OCI-M1 (cell line): ENCODE results near the gene RNASEH1.
"Not testable (repeated sequence)": the region's sequence is repeated elsewhere in the genome, so short reads cannot be mapped to it uniquely, and the experiment has no call there.

ENCODE experiments used
- DNase-seq: peaks from one replicate; lab custom pipeline; 2025; lab: John Stamatoyannopoulos, UW

The RNASEH1 gene

DNA sequence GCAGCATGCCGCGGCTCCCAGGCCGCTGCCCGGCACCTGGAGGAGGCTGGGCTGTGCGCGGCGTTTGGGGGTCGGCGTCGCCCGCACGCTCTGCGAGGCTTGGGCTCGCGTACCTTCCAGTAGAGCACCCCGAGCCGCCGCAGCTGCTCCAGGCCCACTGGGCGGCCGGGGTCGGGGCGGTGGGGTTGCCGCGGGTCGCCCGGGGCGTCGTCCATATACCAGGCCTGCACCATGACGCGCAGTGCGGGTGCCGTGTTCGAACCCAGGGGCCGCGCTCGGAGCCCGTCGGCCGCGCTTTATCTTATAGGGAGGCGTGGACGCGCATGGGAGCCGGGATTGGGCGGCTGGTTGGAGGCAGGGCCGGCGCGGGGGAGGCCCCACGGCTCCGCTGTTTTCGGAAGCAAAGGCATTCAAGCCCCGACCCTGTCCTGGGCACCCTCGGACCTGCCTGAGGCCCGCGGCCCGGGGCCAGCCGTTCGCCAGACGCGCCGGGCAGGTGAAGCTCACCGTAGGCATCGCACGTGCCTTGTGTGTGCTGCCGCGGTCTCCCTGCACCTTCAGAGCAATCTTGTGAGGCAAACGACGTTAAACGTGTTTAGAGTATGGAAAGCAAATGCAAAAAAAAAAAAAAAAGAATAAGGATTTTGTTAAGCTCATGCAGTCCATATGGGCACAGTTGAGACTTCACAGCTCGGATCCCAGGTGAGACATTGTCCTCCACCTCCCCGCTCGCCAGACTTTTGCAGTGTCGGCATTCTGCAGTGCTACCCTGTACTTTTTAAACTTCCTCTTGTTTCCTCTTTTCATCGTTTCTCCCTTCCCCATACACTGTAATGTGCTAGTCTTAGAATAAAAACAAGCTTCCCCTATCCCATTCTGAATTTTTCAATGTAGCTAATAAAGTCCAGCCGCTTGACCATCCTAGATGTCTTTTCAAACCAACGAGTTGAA lies 38.6 kb downstream of the RNASEH1 start, which contains the start of gene ADI1:
ADI1 (minus strand) TSS at position 277 of the 951 bp plus-strand sequence; CDS start at position 233, 44 bp downstream.
- DNase-seq, result peak; percentile 87

DNA sequence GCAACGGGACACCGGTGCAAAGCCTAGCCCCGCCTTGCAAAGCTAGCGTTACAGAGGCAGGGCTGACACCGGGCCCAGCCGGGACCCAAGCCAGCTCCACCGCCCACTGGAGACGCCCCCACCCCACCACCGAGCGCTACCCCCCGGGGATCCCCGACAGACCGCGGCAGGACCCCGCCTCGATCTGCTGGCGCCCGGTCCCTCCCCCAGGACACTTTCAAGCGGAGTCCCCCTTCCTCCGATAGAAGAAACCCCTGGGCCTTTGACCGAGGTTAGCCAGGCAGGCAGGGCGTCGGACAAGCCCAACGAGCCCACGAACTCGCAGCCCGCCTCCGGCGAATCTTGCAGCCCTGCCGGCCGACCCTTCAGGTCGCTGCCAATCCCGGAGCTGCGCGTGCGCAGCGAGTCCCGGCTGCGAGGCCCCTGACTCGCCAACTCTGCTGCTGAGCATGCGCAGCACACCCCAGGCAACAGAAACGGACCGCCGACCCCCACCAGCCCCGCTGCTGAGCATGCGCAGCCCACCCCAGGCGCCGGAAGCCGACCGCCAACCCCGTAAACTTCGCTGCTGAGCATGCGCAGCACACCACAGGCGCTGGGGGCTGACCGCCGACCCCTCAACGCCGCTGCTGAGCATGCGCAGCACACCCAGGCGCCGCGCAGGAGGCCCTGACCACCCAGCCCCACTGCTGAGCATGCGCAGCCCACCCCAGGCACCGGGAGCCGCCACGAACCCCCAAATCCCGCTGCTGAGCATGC lies 39.5 kb downstream of the RNASEH1 start:
- peak; percentile 98 for DNase-seq

DNA sequence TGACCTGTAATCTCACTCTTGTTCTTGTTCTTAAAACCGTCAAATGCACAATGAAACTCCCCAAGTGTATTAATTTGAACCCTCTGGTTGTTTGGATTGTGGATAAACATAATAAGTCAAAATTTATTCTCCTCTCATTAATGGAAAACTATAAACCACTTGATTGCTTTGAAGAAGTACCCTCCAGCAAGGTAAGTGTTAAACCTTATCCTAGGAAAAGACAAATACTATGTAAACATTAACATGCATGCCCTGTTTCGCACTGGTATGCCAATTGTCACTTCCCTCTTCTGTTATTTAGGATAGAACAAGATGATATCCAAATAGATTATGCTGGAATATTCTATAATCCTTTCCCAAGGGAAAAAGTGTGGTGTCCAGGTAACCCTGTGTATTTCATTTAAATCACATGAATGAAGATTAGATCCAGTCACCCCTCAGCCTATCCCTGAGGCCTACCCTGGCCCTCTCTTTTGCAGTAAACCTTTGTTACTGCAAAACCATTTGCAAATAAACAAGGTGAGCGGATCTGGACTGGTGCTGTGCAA lies 40.1 kb downstream of the RNASEH1 start:
- DNase-seq, result peak; percentile 34

DNA sequence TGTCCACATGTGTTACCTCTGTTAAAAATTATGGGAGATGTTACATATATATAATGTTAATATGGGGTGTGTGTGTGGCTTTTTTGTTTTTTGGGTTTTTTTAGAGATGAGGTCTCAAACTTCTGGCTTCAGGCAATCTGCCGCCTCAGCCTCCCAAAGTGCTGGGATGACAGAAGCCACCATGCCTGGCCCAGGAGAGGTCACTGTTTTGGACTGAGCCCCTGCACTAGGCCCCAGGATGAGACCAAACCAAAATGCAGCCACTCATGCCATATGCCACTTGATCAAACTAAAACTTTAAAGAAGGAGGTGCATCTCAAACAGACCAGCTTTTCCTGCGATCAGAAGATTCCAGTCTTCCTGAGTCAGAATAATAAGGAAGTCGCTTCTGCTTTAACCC lies 41.3 kb downstream of the RNASEH1 start:
- no peak for DNase-seq

DNA sequence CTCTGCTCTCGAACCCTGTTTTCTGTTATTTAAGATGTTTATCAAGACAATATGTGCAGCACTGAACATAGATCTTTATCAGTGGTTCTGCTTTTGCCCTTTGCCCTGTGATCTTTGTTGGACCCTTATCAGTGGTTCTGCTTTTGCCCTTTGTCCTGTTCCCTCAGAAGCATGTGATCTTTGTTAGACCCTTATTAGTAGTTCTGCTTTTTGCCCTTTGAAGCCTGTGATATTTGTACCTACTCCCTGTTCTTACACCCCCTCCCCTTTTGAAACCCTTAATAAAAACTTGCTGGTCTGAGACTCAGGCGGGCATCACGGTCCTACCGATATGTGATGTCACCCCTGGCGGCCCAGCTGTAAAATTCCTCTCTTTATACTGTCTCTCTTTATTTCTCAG lies 42.7 kb downstream of the RNASEH1 start:
- not testable (repeated sequence) for DNase-seq

DNA sequence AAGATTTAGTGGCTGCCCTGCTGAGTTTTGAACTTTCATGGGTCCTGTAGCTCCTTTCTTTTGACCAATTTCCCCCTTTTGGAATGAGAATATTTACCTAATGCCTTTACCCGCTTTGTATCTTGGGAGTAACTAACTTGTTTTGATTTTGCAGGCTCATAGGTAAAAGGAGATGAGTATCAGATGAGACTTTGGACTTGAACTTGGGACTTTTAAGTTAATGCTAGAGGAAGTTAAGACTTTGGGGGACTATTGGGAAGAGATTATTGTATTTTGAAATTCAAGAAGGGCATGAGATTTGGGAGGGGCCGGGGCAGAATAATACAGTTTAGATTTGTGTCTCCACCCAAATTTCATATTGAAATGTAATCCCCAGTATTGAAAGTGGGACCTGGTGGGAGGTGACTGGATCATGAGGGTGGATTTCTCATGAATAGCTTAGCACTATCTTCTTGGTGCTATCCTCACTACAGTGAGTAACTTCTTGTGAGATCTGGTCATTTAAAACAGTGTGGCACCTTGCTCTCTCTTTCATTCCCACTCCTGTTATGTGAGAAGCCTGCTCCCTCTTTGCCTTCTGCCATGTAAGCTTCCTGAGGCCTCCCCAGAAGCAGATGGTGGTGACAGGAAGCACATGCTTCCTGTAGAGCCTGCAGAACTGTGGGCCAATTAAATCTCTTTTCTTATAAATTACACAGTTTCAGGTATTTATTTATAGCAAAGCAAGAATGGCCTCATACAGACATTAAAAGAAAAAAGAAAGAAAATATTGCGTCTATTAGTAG lies 44.9 kb downstream of the RNASEH1 start:
- DNase-seq, result no peak

DNA sequence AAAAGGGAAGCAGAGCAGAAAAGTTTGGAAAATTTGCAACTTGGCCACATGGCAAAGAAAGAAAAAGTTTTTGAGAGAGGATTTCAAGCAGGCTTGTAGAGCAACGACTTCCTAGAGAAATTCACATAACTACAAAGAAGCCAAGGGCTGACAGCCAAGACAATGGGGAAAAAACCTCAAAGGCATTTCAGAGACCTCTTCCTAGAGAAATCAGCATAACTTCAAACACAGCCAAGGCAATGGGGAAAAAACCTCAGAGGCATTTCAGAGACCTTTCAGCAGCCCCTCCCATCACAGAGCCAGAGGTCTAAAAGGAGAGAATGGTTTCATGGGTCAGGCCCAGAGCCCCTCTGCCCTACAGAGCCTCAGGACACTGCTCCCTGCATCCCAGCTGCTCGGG lies 46.0 kb downstream of the RNASEH1 start:
- no peak for DNase-seq

DNA sequence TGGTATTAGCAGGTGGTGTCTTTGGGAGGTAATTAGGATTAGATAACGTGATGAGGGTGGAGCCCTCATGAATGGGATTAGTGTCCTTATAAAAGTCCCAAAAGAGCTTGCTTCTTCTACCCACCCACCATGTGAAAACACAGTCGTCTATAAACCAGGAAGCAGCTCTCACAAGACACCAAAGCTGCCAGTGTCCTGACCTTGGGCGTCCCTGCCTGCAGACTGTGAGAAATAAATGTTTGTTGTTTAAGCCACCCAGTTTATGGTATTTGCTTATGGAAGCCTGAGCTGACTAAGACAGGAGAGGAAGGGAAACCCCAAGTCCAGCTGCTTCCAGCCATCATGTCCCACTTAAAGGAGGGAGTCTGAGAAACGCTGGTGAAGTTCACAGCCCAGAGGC lies 52.4 kb downstream of the RNASEH1 start:
- no peak for DNase-seq

DNA sequence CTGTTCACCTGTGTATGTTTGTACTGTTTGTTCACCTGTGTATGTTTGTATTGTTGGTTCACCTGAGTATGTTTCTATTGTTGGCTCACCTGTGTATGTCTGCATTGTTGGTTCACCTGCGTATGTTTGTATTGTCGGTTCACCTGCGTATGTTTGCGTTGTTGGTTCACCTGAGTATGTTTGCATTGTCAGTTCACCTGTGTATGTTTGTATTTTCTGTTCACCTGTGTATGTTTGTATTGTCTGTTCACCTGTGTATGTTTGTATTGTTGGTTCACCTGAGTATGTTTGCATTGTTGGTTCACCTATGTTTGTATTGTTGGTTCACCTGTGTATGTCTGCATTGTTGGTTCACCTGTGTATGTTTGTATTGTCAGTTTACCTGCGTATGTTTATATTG lies 53.4 kb downstream of the RNASEH1 start:
- no peak for DNase-seq

DNA sequence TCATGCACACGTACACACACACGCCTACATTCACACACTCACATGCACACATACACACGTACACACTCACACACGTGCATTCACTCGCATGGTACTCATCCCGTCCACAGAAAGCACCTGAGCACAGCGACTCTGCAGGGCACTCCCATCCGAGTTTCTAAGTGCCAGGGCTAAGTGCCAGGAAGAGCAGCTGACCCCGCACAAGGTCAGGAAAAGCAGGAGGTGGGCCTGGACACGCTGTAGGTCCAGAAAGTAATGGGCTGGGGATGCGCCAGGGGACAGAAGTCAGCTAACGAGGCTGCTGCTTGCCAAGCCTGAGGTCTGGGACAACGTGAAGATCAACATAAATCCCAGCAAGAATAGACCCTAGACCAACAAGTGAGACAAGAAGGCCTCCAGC lies 54.6 kb downstream of the RNASEH1 start:
- no peak for DNase-seq

DNA sequence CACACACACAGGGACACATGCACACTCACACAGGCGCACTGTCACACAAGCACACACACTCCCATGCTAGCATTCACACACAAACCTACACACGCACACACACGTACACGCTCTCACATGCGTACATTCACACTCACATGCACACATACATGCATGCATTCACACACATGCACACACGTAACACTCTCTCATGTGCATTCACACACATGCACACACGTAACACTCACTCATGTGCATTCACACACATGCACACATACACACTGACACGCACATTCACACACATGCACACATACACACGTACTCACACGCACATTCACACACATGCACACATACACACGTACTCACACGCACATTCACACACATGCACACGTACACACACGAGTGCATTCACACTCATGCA lies 55.1 kb downstream of the RNASEH1 start:
- no peak for DNase-seq

DNA sequence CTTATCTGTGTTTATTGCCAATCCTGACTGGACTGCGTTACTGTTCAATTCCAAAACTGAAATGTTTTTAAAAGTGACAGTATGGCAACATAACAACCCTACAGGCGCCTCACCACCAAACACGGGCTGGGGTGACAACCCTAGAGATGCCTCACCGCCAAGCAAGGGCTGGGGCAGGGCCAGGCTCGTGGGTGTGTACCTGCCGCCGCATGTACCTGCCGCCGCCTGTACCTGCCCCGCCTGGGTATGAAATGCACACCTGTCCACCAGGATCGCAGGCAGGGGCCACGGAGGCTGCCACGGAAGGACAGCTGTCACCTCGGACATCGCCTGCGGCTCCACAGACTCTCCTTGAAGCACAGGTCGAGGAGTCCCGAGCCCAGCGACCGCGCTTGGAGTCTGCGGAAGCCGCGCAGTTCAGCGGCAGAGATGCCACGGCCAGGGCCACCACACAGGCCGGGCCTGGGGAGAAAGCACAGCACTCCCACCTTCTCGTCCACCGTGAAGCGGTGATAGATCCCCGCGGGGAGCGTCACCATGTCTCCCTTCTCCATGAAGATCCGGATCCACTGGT lies 57.7 kb downstream of the RNASEH1 start:
- no peak for DNase-seq

DNA sequence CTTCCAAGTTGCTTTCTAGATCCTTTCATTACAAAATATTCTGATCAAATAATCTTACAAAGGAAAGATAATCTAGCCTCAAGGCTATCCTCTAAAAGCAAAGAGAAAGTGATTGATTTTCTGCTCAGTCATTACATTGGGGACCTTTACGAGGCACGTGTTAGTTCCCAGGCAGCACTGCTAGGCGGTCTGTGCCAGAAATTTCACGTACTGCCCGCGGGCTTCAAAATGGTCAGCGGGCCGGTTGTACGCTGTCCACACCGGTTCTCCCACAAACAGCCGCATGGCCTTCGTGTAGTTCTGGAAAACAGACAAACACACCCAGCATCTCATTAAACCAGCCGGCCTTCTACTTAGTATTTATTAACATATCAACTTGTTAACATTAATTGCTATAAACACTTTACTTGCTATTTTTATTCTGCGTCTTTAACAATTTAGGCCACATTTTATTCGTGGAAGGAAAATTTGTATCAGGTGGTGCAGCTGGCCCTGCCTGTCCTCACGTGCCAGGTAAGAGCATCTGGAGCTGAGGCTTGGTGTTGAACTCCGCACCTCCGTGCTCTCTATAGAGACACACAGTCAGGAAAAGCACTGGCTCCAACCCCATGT lies 59.2 kb downstream of the RNASEH1 start:
- DNase-seq, result no peak

DNA sequence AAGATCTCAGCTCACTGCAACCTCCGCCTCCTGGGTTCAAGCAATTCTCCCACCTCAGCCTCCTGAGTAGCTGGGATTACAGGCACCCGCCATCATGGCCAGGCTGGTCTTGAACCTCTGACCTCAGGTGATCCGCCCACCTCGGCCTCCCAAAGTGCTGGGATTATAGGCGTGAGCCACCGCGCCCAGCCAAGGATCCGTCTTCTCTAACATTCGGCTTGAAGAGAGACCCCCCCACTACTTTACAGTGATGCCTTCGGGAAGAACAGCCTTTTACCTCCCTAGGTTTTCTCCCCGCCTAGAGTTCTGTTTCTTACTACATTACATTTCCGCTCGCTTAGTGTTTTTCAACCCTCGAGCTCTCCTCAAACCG lies 61.4 kb downstream of the RNASEH1 start:
- DNase-seq, result not testable (repeated sequence)
